HCT116 (cell line): Measurements from ENCODE around the gene MAPKAP1. TPM values are rescaled to one million over a fixed set of nuclear protein-coding genes. Genes with fewer than 3 reads are reported as not detected.

Experiments
- ATAC-seq: fragments of 200-7000 bp; cut with Tn5 transposase; 2 replicates; pipeline ENCODE4 v1.9.1; 2020; ENCODE audit warnings: mild to moderate bottlenecking, moderate library complexity
- BruUV-seq: library from RNA; stranded (reverse); fragments of 400-500 nt; replicated peaks from 2 replicates; lab custom pipeline; 2021; lab: Mats Ljungman, UMichigan
- CTCF ChIA-PET: fragments of 300-600 bp; sonication (Branson Sonifier 250); formaldehyde crosslinking; loops from one replicate; lab custom pipeline; 2021; ENCODE audit warnings: antibody characterized with exemption; lab: Charles Lee
- POLR2A ChIA-PET: fragments of 300-600, 350-600 bp; sonication (Branson Sonifier 250); formaldehyde crosslinking; loops from one replicate; lab custom pipeline; 2021; ENCODE audit warnings: antibody characterized with exemption; lab: Charles Lee
- RAD21 ChIA-PET, 2 experiments: fragments of 300-600 bp; sonication (Branson Sonifier 250); formaldehyde crosslinking; loops; one replicate each; lab custom pipeline; 2023; ENCODE audit warnings: low total read pairs in 2 of 2; ENCODE audit not compliant: uncharacterized antibody in 2 of 2, unreplicated experiment in 2 of 2, low non-redundant PET in 1 of 2; lab: Charles Lee
- DNase-seq: peaks from one replicate; pipeline ENCODE4 v3.0.0-alpha.2; 2010; ENCODE audit warnings: low read depth, low spot score
- H2AFZ ChIP-seq: fragments of 200-600 bp; shearing (Covaris generic), sonication (generic); 2 replicates; pipeline ENCODE4 v1.6.1; 2017; ENCODE audit warnings: low read depth, mixed run types, mixed read lengths, antibody characterized with exemption, low read length; ENCODE audit not compliant: poor library complexity, severe bottlenecking
- H3K27ac ChIP-seq: 2 replicates; pipeline ENCODE4 v1.5.1; 2012; ENCODE audit warnings: low read depth, low read length
- H3K27me3 ChIP-seq: fragments of 200-600 bp; sonication (generic); 2 replicates; pipeline ENCODE4 v1.6.1; 2016; ENCODE audit warnings: mixed run types, low read length, mixed read lengths; ENCODE audit not compliant: insufficient read depth
- H3K36me3 ChIP-seq, 2 experiments: fragments of 200-500 bp in 1 of 2; fragments of 200-600 bp in 1 of 2; sonication (Bioruptor generic) in 1 of 2; sonication (generic) in 1 of 2; 2 replicates each; pipeline versions ENCODE4 v1.5.1 to v1.6.1; 2014 to 2016; ENCODE audit warnings: low read length in 2 of 2, inconsistent platforms in 1 of 2, mixed read lengths in 1 of 2, mixed run types in 1 of 2; ENCODE audit not compliant: insufficient read depth in 2 of 2, control insufficient read depth in 1 of 2
- H3K4me1 ChIP-seq, 2 experiments: fragments of 200-600 bp in 1 of 2; sonication (generic) in 1 of 2; 2 replicates each; pipeline versions ENCODE4 v1.5.1 to v1.6.1; 2012 to 2017; ENCODE audit warnings: low read length in 2 of 2, inconsistent platforms in 1 of 2, mild to moderate bottlenecking in 1 of 2, mixed read lengths in 1 of 2, mixed run types in 1 of 2, moderate library complexity in 1 of 2; ENCODE audit not compliant: insufficient read depth in 2 of 2, control insufficient read depth in 1 of 2
- H3K4me2 ChIP-seq: fragments of 200-600 bp; sonication (generic); 2 replicates; pipeline ENCODE4 v1.6.1; 2017; ENCODE audit warnings: mixed run types, low read length, mixed read lengths
- H3K4me3 ChIP-seq, 2 experiments: fragments of 200-600 bp in 1 of 2; sonication (generic) in 1 of 2; replicated peaks in 1 of 2; 2 replicates each; pipeline ENCODE4 v1.5.1; 2011 to 2016; ENCODE audit warnings: low read length in 2 of 2, control low read depth in 1 of 2, low read depth in 1 of 2, mild to moderate bottlenecking in 1 of 2, mixed read lengths in 1 of 2, mixed run types in 1 of 2
- H3K79me2 ChIP-seq: fragments of 200-600 bp; sonication (generic); 2 replicates; pipeline ENCODE4 v1.6.1; 2017; ENCODE audit warnings: mild to moderate bottlenecking, mixed run types, low read length, moderate library complexity, mixed read lengths; ENCODE audit not compliant: insufficient read depth
- H3K9ac ChIP-seq: fragments of 200-600 bp; sonication (generic); 2 replicates; pipeline ENCODE4 v1.6.1; 2016; ENCODE audit warnings: low read length, mixed read lengths
- H3K9me2 ChIP-seq: fragments of 200-600 bp; sonication (generic), shearing (Covaris generic); 2 replicates; pipeline ENCODE4 v1.6.1; 2017; ENCODE audit warnings: mixed run types, mild to moderate bottlenecking, moderate library complexity; ENCODE audit not compliant: insufficient read depth
- H3K9me3 ChIP-seq, 2 experiments: fragments of 200-500 bp in 1 of 2; fragments of 200-600 bp in 1 of 2; sonication (Bioruptor generic) in 1 of 2; sonication (generic) in 1 of 2; 2 replicates each; pipeline ENCODE4 v1.6.1; 2014 to 2017; ENCODE audit warnings: low read length in 2 of 2, mixed read lengths in 2 of 2, inconsistent platforms in 1 of 2, low read depth in 1 of 2, mild to moderate bottlenecking in 1 of 2, mixed run types in 1 of 2, moderate library complexity in 1 of 2; ENCODE audit not compliant: control insufficient read depth in 1 of 2, insufficient read depth in 1 of 2
- H4K20me1 ChIP-seq: fragments of 200-600 bp; sonication (generic), shearing (Covaris generic); 2 replicates; pipeline ENCODE4 v1.6.1; 2017; ENCODE audit warnings: mixed run types, mild to moderate bottlenecking, moderate library complexity; ENCODE audit not compliant: insufficient read depth
- ATF3 ChIP-seq: IDR thresholded peaks from 2 replicates; pipeline ENCODE4 v1.6.1; 2012
- CBX3 ChIP-seq: IDR thresholded peaks from 2 replicates; pipeline ENCODE4 v1.6.1; 2012; ENCODE audit warnings: low read depth
- CEBPB ChIP-seq: IDR thresholded peaks from 2 replicates; pipeline ENCODE4 v1.6.1; 2012; ENCODE audit warnings: low read depth
- EGR1 ChIP-seq: IDR thresholded peaks from 2 replicates; pipeline ENCODE4 v1.6.1; 2012; ENCODE audit warnings: low read depth
- EZH2 ChIP-seq: fragments of 200-600 bp; sonication (generic); IDR thresholded peaks from 2 replicates; pipeline ENCODE4 v1.6.1; 2017; ENCODE audit warnings: antibody characterized with exemption, mixed run types
- FOSL1 ChIP-seq: IDR thresholded peaks from 2 replicates; pipeline ENCODE4 v1.6.1; 2012; ENCODE audit warnings: low read depth
- JUND ChIP-seq: IDR thresholded peaks from 2 replicates; pipeline ENCODE4 v1.6.1; 2012
- MAX ChIP-seq: IDR thresholded peaks from 2 replicates; pipeline ENCODE4 v1.6.1; 2012
- RAD21 ChIP-seq: IDR thresholded peaks from 2 replicates; pipeline ENCODE4 v1.6.1; 2012; ENCODE audit warnings: low read depth, mild to moderate bottlenecking
- SIN3A ChIP-seq: IDR thresholded peaks from 2 replicates; pipeline ENCODE4 v1.6.1; 2012; ENCODE audit warnings: low read depth
- SP1 ChIP-seq: IDR thresholded peaks from 2 replicates; pipeline ENCODE4 v1.6.1; 2012; ENCODE audit warnings: low read depth
- TCF7L2 ChIP-seq: IDR thresholded peaks from 2 replicates; pipeline ENCODE4 v1.7.0; 2011; ENCODE audit warnings: borderline replicate concordance, inconsistent platforms; ENCODE audit not compliant: insufficient read depth, insufficient read length; ENCODE audit errors: extremely low read depth
- YY1 ChIP-seq: IDR thresholded peaks from 2 replicates; pipeline ENCODE4 v1.6.1; 2011; ENCODE audit warnings: low read length, low read depth, moderate library complexity, mild to moderate bottlenecking; ENCODE audit not compliant: insufficient replicate concordance; ENCODE audit errors: extremely low read depth
- ZNF274 ChIP-seq: fragments of 200-500 bp; sonication (Bioruptor generic); IDR thresholded peaks from 2 replicates; pipeline ENCODE4 v1.6.1; 2014; ENCODE audit warnings: mild to moderate bottlenecking, low read depth, low read length, inconsistent platforms
- intact Hi-C: fragments of 100-400 bp; cut with micrococcal nuclease; formaldehyde crosslinking; loops from 2 replicates; pipeline ENCODE4 v1.10.0; 2022
- total RNA-seq: library from RNA; stranded (reverse); gene quantifications from one replicate; pipeline ENCODE4 v1.2.1, GENCODE V29; 2021; ENCODE audit not compliant: unreplicated experiment
- TF ChIP-seq, protein P1 (sequence below), 3 experiments: fragments of 200-600 bp in 1 of 3; sonication (generic) in 1 of 3; IDR thresholded peaks in 2 of 3; conservative IDR thresholded peaks in 1 of 3; 2 replicates each; pipeline ENCODE4 v1.5.1; 2012 to 2017; ENCODE audit warnings: low read depth in 2 of 3, low read length in 2 of 3, antibody characterized with exemption in 1 of 3, borderline replicate concordance in 1 of 3, control low read depth in 1 of 3, mild to moderate bottlenecking in 1 of 3, mixed read lengths in 1 of 3, mixed run types in 1 of 3, moderate library complexity in 1 of 3; ENCODE audit not compliant: insufficient read depth in 1 of 3

Gene MAPKAP1
- total RNA-seq, 1 experiment from 2014 or later, result 72.5 TPM

- ATAC-seq, result peak; percentile 96
- Histone ChIP-seq H3K27me3 (no peaks in the 10 kb centered on the region), H3K9me2 (no peaks in the 10 kb centered on the region), H3K9me3 (no peaks in the 10 kb centered on the region), H3K27ac (peak overlapping the region; percentile 57), H3K9ac (peak overlapping the region; percentile 56), H3K79me2 (no peaks in the 10 kb centered on the region), H2AFZ (no peak overlapping the region), H4K20me1 (no peaks in the 10 kb centered on the region), H3K4me2 (peak overlapping the region; percentile 77), H3K4me3 (peak overlapping the region; percentile 15 to 51), H3K36me3 (no peaks in the 10 kb centered on the region), H3K4me1 (peaks cover 17 to 20% of the 10 kb centered on the region in 2 experiments)
- DNase-seq, result no peak
- BruUV-seq, result no TSS peak
- POLR2A ChIA-PET, result no interaction called here
- intact Hi-C loops, result no loop called here
- TF ChIP-seq SP1 (0 out of 2 replicates have a peak, but pooled peaks have one; percentile 15), RAD21 (0 out of 2 replicates have a peak, but pooled peaks have one; percentile 2), EGR1 (no peak), EZH2 (no peak), TCF7L2 (no peak), CBX3 (peak; percentile 35; the same call in 1 of the 2 replicates), MAX (peak; percentile 63), SIN3A (0 out of 2 replicates have a peak, but pooled peaks have one; percentile 39), ATF3 (no peak), FOSL1 (peak; percentile 74), JUND (peak; percentile 62; the same call in 1 of the 2 replicates), CEBPB (0 out of 2 replicates have a peak, but pooled peaks have one; percentile 23), ZNF274 (no peak), YY1 (no peak)
- TF ChIP-seq, protein P1, sequence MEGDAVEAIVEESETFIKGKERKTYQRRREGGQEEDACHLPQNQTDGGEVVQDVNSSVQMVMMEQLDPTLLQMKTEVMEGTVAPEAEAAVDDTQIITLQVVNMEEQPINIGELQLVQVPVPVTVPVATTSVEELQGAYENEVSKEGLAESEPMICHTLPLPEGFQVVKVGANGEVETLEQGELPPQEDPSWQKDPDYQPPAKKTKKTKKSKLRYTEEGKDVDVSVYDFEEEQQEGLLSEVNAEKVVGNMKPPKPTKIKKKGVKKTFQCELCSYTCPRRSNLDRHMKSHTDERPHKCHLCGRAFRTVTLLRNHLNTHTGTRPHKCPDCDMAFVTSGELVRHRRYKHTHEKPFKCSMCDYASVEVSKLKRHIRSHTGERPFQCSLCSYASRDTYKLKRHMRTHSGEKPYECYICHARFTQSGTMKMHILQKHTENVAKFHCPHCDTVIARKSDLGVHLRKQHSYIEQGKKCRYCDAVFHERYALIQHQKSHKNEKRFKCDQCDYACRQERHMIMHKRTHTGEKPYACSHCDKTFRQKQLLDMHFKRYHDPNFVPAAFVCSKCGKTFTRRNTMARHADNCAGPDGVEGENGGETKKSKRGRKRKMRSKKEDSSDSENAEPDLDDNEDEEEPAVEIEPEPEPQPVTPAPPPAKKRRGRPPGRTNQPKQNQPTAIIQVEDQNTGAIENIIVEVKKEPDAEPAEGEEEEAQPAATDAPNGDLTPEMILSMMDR (IDR thresholded peaks at IDR 0.05 in 2 of 3, conservative IDR thresholded peaks at IDR 0.05 in 1 of 3; ENCODE audit: borderline replicate concordance in 1 of 3, insufficient read depth in 1 of 3, low read depth in 2 of 3, low read length in 2 of 3), result no peak
- RAD21 ChIA-PET, result no interaction called here
- CTCF ChIA-PET, result no interaction called here
Observed at GRCh38 chr9:125513668-125514413, 193.2 kb downstream of the MAPKAP1 start.
